PC-3 (cell line): ENCODE measurements around the gene RNF138.

ENCODE experiments used
- EZH2phosphoT487 ChIP-seq: fragments of 300-600 bp; sonication (generic); IDR thresholded peaks from 2 replicates; pipeline ENCODE4 v1.6.1; 2018; ENCODE audit warnings: mild to moderate bottlenecking, antibody characterized with exemption, low read length, borderline replicate concordance
- TF ChIP-seq, protein P1 (sequence below): fragments of 300-600 bp; sonication (generic); conservative IDR thresholded peaks from 2 replicates; pipeline ENCODE4 v1.5.1; 2017; ENCODE audit warnings: antibody characterized with exemption, low read depth, mild to moderate bottlenecking, low read length

DNA sequence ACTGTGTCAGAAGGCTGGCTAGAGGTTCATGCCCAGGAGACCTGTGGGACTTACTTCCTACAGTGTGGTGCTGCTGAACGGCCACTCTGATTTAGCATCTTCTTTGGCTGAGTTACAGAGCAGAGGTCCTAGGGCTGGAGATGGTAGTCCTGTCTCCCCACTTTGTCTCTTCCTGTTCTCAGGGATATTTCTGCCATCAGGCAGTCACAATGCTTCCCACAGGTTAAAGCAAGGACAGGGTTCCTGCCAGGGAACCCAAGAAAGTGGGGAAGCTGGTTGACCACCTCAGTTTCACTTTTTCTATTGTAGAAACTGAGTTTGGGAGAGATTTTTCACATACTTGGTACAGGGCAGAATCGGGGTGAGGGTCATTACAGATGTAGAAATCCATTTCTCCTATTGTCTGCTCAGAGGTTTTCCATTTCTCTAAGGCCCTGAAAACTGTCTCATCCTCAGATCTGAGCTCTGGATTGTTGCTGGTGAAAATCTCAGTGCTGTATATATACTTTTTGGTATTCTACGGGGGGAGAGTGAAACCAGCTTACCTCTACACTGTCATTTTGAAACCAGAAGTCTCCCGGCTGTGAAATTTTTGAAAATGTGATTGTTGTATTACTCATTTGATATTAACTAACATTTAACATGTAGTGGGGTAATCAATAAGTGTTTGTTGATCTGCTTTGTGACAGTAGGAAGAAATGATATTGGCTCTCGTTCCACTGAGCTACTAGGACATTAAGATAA, 61.2 kb downstream of the RNF138 start:
- TF ChIP-seq EZH2phosphoT487 = no peak
- TF ChIP-seq, protein P1, sequence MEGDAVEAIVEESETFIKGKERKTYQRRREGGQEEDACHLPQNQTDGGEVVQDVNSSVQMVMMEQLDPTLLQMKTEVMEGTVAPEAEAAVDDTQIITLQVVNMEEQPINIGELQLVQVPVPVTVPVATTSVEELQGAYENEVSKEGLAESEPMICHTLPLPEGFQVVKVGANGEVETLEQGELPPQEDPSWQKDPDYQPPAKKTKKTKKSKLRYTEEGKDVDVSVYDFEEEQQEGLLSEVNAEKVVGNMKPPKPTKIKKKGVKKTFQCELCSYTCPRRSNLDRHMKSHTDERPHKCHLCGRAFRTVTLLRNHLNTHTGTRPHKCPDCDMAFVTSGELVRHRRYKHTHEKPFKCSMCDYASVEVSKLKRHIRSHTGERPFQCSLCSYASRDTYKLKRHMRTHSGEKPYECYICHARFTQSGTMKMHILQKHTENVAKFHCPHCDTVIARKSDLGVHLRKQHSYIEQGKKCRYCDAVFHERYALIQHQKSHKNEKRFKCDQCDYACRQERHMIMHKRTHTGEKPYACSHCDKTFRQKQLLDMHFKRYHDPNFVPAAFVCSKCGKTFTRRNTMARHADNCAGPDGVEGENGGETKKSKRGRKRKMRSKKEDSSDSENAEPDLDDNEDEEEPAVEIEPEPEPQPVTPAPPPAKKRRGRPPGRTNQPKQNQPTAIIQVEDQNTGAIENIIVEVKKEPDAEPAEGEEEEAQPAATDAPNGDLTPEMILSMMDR = no peak
